HepG2 (cell line): ENCODE data around the gene DICER1.

Experiments used
- POLR2A ChIP-seq, 2 experiments: IDR thresholded peaks; 2 replicates each; pipeline ENCODE4 v1.6.1; 2011; ENCODE audit warnings: low read depth in 2 of 2, low read length in 2 of 2, mild to moderate bottlenecking in 1 of 2, moderate library complexity in 1 of 2; ENCODE audit not compliant: insufficient read depth in 1 of 2
- POLR2AphosphoS2 ChIP-seq: IDR thresholded peaks from 2 replicates; pipeline ENCODE4 v1.6.1; 2011; ENCODE audit warnings: low read depth, low read length, improper control_type of control experiment
- ZNF253 ChIP-seq: sonication (generic); formaldehyde crosslinking; IDR thresholded peaks from 2 replicates; pipeline ENCODE4 v1.8.0; 2022; ENCODE audit warnings: mild to moderate bottlenecking, missing genetic modification reagents, borderline replicate concordance
- TF ChIP-seq, protein P1 (sequence below): sonication (generic); formaldehyde crosslinking; IDR thresholded peaks from 2 replicates; pipeline ENCODE4 v1.5.0; 2020; ENCODE audit warnings: mild to moderate bottlenecking, missing genetic modification reagents, moderate library complexity

DNA sequence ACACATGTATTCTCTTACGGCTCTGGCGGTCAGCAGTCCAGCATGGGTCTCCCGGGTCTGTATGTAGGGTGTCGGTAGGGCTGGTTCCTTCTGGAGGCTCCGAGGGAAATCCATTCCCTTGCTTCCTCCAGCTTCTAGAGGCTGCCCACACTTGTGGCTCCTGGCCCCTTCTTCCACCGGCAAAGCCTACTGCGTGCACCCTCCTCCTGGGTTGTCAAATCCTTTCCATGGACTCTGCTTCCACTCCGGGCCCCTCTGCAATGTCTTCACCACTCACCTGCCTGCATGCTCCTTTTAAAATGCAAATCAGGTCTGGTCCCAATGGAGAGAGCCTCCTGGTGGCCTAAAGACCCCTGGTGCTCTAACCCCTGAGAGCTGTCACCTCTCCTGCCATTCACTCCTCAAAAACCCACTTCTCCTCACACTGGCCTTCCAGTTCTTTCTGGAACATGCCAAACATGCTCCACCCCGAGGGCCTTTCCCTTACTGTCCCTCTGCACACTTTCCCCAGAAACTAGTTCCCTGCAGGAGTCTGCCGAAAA, 108.5 kb downstream of the DICER1 start:
- TF ChIP-seq POLR2AphosphoS2, result no peak
- TF ChIP-seq, protein P1, sequence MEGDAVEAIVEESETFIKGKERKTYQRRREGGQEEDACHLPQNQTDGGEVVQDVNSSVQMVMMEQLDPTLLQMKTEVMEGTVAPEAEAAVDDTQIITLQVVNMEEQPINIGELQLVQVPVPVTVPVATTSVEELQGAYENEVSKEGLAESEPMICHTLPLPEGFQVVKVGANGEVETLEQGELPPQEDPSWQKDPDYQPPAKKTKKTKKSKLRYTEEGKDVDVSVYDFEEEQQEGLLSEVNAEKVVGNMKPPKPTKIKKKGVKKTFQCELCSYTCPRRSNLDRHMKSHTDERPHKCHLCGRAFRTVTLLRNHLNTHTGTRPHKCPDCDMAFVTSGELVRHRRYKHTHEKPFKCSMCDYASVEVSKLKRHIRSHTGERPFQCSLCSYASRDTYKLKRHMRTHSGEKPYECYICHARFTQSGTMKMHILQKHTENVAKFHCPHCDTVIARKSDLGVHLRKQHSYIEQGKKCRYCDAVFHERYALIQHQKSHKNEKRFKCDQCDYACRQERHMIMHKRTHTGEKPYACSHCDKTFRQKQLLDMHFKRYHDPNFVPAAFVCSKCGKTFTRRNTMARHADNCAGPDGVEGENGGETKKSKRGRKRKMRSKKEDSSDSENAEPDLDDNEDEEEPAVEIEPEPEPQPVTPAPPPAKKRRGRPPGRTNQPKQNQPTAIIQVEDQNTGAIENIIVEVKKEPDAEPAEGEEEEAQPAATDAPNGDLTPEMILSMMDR (CRISPR knock-in tag), result no peak
- no peak for TF ChIP-seq ZNF253
- no peak for TF ChIP-seq POLR2A (IDR thresholded peaks at IDR 0.05; ENCODE audit: insufficient read depth in 1 of 2, low read depth in 2 of 2, low read length in 2 of 2)
